ENCODE measurements around the gene RETREG2. TPM values are rescaled to one million over a fixed set of nuclear protein-coding genes. Genes with fewer than 3 reads are reported as not detected.

Gene RETREG2
- total RNA-seq, 1 donor from 2014 or later = 79.8 TPM

DNA sequence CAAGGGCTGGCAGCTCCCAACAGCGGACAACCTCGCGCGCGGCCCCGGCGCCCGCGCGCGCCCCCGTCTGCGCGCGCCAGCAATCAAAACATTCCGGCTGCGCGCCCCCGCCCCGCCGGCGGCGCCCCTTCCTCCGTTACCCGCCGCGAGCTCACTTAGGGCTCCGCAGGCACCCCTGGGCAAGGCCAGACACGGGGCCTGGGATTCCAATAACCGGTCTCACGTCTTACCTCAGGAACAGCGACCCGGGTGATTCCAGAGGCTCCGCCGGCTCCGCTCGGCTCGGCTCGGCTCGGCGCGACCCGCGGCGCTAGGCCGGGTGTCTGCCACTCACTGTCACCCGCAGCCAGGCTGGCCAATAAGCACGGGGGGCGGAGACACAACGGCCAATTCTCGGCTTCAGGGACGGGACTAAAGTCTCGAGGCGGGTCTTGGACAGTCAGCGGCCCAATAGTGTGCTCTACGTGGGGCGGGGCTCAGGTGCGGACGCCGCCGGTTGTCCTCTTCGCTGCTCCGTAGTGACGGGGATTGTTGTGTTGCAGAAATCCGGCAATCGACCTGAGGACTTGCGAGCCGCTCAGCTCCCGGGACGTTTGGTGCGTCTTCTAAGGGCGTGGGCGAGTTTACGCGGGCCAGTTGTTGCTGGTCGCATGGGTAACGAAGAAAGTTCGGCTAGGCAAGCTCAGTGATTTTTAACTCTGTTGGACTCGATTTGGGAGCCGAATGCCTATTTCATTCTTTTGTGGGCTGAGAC is 51.4 kb downstream of the RETREG2 start, which contains the start of the genes ANKZF1 and ATG9A:
ANKZF1 (plus strand) TSS at position 502 of the 754 bp plus-strand sequence. CDS start 452 bp downstream, outside the sequence.
ATG9A (minus strand) TSS at position 332 of the 754 bp plus-strand sequence. CDS start 1,612 bp downstream, outside the sequence.
- intact Hi-C loops (cut with micrococcal nuclease) = loop anchor here (1.0 kb wide), 9 partner anchors 10 to 159 kb away; partner anchors contain the start of genes DNAJB2, GLB1L, NHEJ1 and RETREG2

DNA sequence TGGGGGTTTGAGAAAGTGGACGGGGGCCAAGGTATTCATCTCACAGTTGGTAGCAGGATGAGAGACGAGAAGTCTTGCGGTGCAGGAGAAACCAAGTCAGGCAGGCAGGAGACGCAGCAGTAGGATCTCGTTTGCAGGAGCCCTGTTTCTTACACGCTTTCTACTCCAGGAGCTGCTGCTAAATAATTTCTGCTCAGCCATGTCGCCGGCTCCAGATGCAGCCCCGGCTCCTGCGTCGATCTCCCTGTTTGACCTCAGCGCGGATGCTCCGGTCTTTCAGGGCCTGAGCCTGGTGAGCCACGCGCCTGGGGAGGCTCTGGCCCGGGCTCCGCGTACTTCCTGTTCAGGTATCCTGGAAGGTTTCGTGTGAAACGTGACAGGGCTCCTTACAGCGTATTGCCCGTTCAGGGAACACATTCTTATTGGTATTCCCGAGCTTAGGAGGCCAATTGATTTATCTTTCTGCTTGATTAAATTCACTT is 52.0 kb downstream of the RETREG2 start:
- intact Hi-C loops (cut with micrococcal nuclease) = no loop called here

DNA sequence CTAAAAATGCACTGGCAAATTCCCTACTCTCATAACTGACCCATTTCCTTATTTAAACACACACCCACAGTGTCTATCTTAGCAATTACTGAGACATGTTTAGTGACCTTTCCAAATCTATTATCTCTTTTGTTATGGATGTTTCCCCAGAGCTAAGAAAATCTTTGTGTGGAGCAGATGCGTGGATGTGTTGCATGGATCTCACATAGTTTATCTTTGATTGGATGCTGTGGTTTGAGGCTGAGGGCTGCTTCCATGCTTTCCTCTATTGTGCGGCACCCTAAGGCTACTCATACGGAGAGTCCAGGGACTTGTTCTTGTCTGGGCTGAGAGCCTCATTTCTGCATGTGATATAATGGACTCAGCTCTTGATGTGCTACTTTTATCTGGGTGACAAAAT is 56.3 kb downstream of the RETREG2 start:
- intact Hi-C loops (cut with micrococcal nuclease) = no loop called here

Other genes with a start within 250 kb of the RETREG2 start
- gene CDK5R2, start 218.6 kb upstream of the RETREG2 start, total RNA-seq = not detected in 2 replicates
- not detected in 2 replicates for gene FEV, start 193.1 kb upstream of the RETREG2 start, total RNA-seq
- gene CRYBA2, start 184.9 kb upstream of the RETREG2 start, total RNA-seq = not detected in 2 replicates
- not detected in 2 replicates for gene CFAP65, start 136.8 kb upstream of the RETREG2 start, total RNA-seq
- 0.20 TPM in 1 of 2 replicates, not detected in the other for gene IHH, start 117.4 kb upstream of the RETREG2 start, total RNA-seq
- 18.8 and 20.0 TPM in 2 replicates for gene NHEJ1, start 17.5 kb upstream of the RETREG2 start, total RNA-seq
- 1.5 and 2.1 TPM in 2 replicates for gene SLC23A3, start 8.2 kb upstream of the RETREG2 start, total RNA-seq
- 67.3 and 70.8 TPM in 2 replicates for gene CNPPD1, start 1.4 kb upstream of the RETREG2 start, total RNA-seq
- gene ZFAND2B, start 28.5 kb downstream of the RETREG2 start, total RNA-seq = 53.0 and 54.6 TPM in 2 replicates
- gene ABCB6, start 40.7 kb downstream of the RETREG2 start, total RNA-seq = 13.8 and 14.0 TPM in 2 replicates
- 37.2 and 51.6 TPM in 2 replicates for gene ATG9A, start 51.4 kb downstream of the RETREG2 start, total RNA-seq
- gene ANKZF1, start 51.5 kb downstream of the RETREG2 start, total RNA-seq = 80.1 and 83.0 TPM in 2 replicates
- gene GLB1L, start 67.2 kb downstream of the RETREG2 start, total RNA-seq = 3.7 and 5.7 TPM in 2 replicates
- 25.1 and 29.8 TPM in 2 replicates for gene STK16, start 67.2 kb downstream of the RETREG2 start, total RNA-seq
- gene TUBA4B, start 75.0 kb downstream of the RETREG2 start, total RNA-seq = not detected in 2 replicates
- 331 and 334 TPM in 2 replicates for gene TUBA4A, start 75.6 kb downstream of the RETREG2 start, total RNA-seq
- 32.1 and 34.0 TPM in 2 replicates for gene DNAJB2, start 101.1 kb downstream of the RETREG2 start, total RNA-seq
- not detected in 2 replicates for gene PTPRN, start 131.1 kb downstream of the RETREG2 start, total RNA-seq
- not detected in 2 replicates for gene RESP18, start 154.5 kb downstream of the RETREG2 start, total RNA-seq
- gene DNPEP, start 209.6 kb downstream of the RETREG2 start, total RNA-seq = 67.6 and 80.2 TPM in 2 replicates
- gene DES, start 240.1 kb downstream of the RETREG2 start, total RNA-seq = not detected in 2 replicates